Keratinocyte (primary cell): Measurements from ENCODE around the gene NMT1. TPM values are rescaled to one million over a fixed set of nuclear protein-coding genes. Genes with fewer than 3 reads are reported as not detected.
"Not testable (repeated sequence)": the region's sequence is repeated elsewhere in the genome, so short reads cannot be mapped to it uniquely, and the experiment has no call there.

ENCODE experiments used
- DNase-seq: peaks from one replicate; pipeline ENCODE4 v3.0.0-alpha.2; 2011; ENCODE audit warnings: low read depth, missing footprints, low spot score
- FAIRE-seq: peaks from 2 replicates; lab custom pipeline; 2011; peaks lifted over from hg19 to GRCh38; lab: Jason Lieb, UNC
- H2AFZ ChIP-seq: 2 replicates; pipeline ENCODE4 v1.6.0; 2012; ENCODE audit warnings: low read length, control low read depth, inconsistent platforms; ENCODE audit not compliant: control insufficient read depth
- H3K27ac ChIP-seq: 2 replicates; pipeline ENCODE4 v1.5.1; 2011; ENCODE audit warnings: low read length; ENCODE audit not compliant: control insufficient read depth, insufficient read depth
- H3K27me3 ChIP-seq: 3 replicates; pipeline ENCODE4 v1.6.0; 2011; ENCODE audit warnings: low read length; ENCODE audit not compliant: control insufficient read depth, insufficient read depth; ENCODE audit errors: extremely low read depth
- H3K36me3 ChIP-seq, 2 experiments: 2 replicates in 1 of 2; 3 replicates in 1 of 2; pipeline ENCODE4 v1.5.1; 2011; ENCODE audit warnings: low read length in 2 of 2, mild to moderate bottlenecking in 1 of 2; ENCODE audit not compliant: control insufficient read depth in 2 of 2, insufficient read depth in 2 of 2; ENCODE audit errors: extremely low read depth in 1 of 2
- H3K4me1 ChIP-seq: 3 replicates; pipeline ENCODE4 v1.5.1; 2011; ENCODE audit warnings: low read length; ENCODE audit not compliant: control insufficient read depth, insufficient read depth; ENCODE audit errors: extremely low read depth
- H3K4me2 ChIP-seq: 3 replicates; pipeline ENCODE4 v1.6.0; 2011; ENCODE audit warnings: low read depth, low read length; ENCODE audit not compliant: control insufficient read depth, insufficient read depth; ENCODE audit errors: extremely low read depth
- H3K4me3 ChIP-seq, 3 experiments: fragments of 200-600 bp in 1 of 3; sonication (generic) in 1 of 3; 2 replicates in 2 of 3; 3 replicates in 1 of 3; pipeline ENCODE4 v1.5.1; 2011 to 2016; ENCODE audit warnings: low read length in 3 of 3, mild to moderate bottlenecking in 3 of 3, control low read depth in 2 of 3, inconsistent platforms in 1 of 3, low read depth in 1 of 3, mixed read lengths in 1 of 3, mixed run types in 1 of 3, moderate library complexity in 1 of 3; ENCODE audit not compliant: control insufficient read depth in 2 of 3, insufficient read depth in 2 of 3; ENCODE audit errors: extremely low read depth in 1 of 3
- H3K79me2 ChIP-seq: 2 replicates; pipeline ENCODE4 v1.6.0; 2012; ENCODE audit warnings: low read length; ENCODE audit not compliant: control insufficient read depth, insufficient read depth
- H3K9ac ChIP-seq: 3 replicates; pipeline ENCODE4 v1.6.0; 2011; ENCODE audit warnings: low read length; ENCODE audit not compliant: control insufficient read depth, insufficient read depth; ENCODE audit errors: extremely low read depth
- H3K9me1 ChIP-seq: 3 replicates; pipeline ENCODE4 v1.6.0; 2011; ENCODE audit warnings: low read length; ENCODE audit not compliant: control insufficient read depth, insufficient read depth; ENCODE audit errors: extremely low read depth
- H3K9me3 ChIP-seq: 2 replicates; pipeline ENCODE4 v1.5.1; 2012; ENCODE audit warnings: low read depth, low read length; ENCODE audit not compliant: control insufficient read depth
- H4K20me1 ChIP-seq: 3 replicates; pipeline ENCODE4 v1.6.0; 2011; ENCODE audit warnings: low read length; ENCODE audit not compliant: control insufficient read depth, insufficient read depth; ENCODE audit errors: extremely low read depth
- EZH2 ChIP-seq: IDR thresholded peaks from one replicate; pipeline ENCODE4 v1.6.1; 2012; ENCODE audit warnings: inconsistent platforms, mild to moderate bottlenecking, low read length, moderate library complexity
- dilution Hi-C: fragments of 300-500 bp; cut with MboI; formaldehyde crosslinking; loops from one replicate; pipeline ENCODE4 v1.7.0; 2020; ENCODE audit warnings: low sequenced_read_pairs; ENCODE audit not compliant: extremely low pct_ligation_motif_present
- polyA plus RNA-seq, 5 experiments: library from polyadenylated mRNA; depleted of rRNA in 3 of 5; stranded (reverse) in 3 of 5; stranded (forward) in 1 of 5; unstranded in 1 of 5; fragments of >200 nt; gene quantifications; 1 replicate in 1 of 5; 2 replicates in 3 of 5; 3 replicates in 1 of 5; pipeline versions ENCODE4 v1.2.1 to v1.2.3, GENCODE V29; 2011 to 2012; ENCODE audit warnings: missing spikeins in 2 of 5, low read depth in 1 of 5, low replicate concordance in 1 of 5
- TF ChIP-seq, protein P1 (sequence below), 3 experiments: IDR thresholded peaks in 1 of 3; conservative IDR thresholded peaks in 1 of 3; optimal IDR thresholded peaks in 1 of 3; 2 replicates in 2 of 3; 3 replicates in 1 of 3; pipeline versions ENCODE3 to v1.5.1; 2011; ENCODE audit warnings: low read length in 3 of 3, mild to moderate bottlenecking in 3 of 3, moderate library complexity in 2 of 3, control low read depth in 1 of 3, inconsistent platforms in 1 of 3; ENCODE audit not compliant: insufficient read depth in 2 of 3; ENCODE audit errors: extremely low read depth in 1 of 3

Gene NMT1
- polyA plus RNA-seq, 1 donor (not counting 4 experiments of a cell fraction or from before 2014, with no cell fraction given): 101 TPM

DNA sequence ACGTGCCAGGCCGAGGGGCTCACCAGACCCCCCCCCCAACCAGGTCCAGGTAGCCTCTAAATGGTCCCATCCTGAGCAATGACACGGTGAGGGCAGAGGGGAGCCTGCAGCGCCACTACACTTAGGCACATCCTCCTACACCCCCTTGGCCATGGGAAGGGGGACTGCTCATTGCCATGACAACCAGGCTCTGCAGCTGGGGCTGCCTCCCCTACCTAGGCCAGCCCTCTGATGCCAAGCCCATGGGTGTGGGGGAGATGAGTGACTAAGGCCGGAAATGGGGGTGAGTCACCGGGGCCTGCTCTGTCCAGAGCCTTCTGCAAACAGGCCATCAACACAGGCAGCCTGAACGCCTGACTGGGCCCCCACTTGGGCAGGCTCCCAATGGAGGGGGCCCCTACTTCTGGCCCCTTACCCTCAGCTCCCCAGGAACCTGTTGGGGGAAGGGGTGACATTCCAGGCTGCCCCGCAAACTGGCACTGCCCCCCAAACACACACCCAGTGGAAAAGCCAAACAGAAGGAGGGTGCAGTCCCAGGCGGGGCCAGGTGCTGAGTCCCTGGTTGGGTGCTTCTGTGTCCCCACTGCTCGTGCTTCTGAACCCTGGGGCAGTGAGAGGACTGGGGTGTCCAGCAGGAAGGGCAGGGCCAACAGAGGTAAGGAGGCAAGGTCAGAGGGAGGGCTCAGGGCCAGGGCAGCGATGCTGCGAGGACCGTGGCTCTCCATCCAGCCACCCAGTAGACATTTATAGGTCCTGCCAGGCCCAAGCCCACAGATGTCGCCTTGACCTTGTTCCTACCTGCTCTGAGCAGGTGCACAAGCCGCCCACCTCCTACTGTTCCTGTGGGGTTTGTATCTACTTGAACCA, 63.0 kb downstream of the NMT1 start:
- Histone ChIP-seq H3K4me2 (peak overlapping the region; percentile 60), H3K9me3 (no peaks in the 10 kb centered on the region), H3K4me1 (peaks cover 49% of the 10 kb centered on the region), H3K4me3 (peak overlapping the region in 1 of 3 experiments; percentile 50), H3K9ac (peak overlapping the region; percentile 51), H3K36me3 (peaks cover 4 to 5% of the 10 kb centered on the region in 2 experiments), H2AFZ (no peak overlapping the region), H3K9me1 (no peaks in the 10 kb centered on the region), H3K27ac (peak overlapping the region; percentile 91), H4K20me1 (no peaks in the 10 kb centered on the region), H3K27me3 (no peaks in the 10 kb centered on the region), H3K79me2 (peaks cover 53% of the 10 kb centered on the region)
- dilution Hi-C loops: no loop called here
- DNase-seq: no peak
- FAIRE-seq: peak; percentile 89
- TF ChIP-seq, protein P1, sequence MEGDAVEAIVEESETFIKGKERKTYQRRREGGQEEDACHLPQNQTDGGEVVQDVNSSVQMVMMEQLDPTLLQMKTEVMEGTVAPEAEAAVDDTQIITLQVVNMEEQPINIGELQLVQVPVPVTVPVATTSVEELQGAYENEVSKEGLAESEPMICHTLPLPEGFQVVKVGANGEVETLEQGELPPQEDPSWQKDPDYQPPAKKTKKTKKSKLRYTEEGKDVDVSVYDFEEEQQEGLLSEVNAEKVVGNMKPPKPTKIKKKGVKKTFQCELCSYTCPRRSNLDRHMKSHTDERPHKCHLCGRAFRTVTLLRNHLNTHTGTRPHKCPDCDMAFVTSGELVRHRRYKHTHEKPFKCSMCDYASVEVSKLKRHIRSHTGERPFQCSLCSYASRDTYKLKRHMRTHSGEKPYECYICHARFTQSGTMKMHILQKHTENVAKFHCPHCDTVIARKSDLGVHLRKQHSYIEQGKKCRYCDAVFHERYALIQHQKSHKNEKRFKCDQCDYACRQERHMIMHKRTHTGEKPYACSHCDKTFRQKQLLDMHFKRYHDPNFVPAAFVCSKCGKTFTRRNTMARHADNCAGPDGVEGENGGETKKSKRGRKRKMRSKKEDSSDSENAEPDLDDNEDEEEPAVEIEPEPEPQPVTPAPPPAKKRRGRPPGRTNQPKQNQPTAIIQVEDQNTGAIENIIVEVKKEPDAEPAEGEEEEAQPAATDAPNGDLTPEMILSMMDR (optimal IDR thresholded peaks at IDR 0.05 in 1 of 3, IDR thresholded peaks at IDR 0.05 in 1 of 3, conservative IDR thresholded peaks at IDR 0.05 in 1 of 3; ENCODE audit: extremely low read depth in 1 of 3, insufficient read depth in 2 of 3, low read length in 3 of 3): no peak
- TF ChIP-seq EZH2: no peak

DNA sequence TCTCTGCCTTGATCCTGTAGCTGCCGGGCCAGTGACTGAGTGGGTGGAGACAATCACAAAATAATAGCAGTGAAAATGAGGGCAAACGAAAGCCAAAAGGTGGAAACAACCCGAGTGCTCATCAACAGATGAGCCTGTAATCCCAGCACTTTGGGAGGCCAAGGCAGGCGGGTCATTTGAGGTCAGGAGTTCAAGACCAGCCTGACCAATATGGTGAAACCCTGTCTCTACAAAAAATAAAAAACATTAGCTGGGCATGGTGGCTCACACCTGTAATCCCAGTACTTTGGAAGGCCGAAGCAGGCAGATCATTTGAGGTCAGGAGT, 63.6 kb downstream of the NMT1 start:
- H3K9me3 ChIP-seq, H2AFZ ChIP-seq, dilution Hi-C loops, DNase-seq, H3K27me3 ChIP-seq, FAIRE-seq, H3K36me3 ChIP-seq, H4K20me1 ChIP-seq, H3K9me1 ChIP-seq, H3K4me3 ChIP-seq: not testable (repeated sequence)
- H3K79me2 ChIP-seq: peaks cover 59% of the 10 kb centered on the region
- H3K9ac ChIP-seq: peak overlapping the region; percentile 51
- peak overlapping the region; percentile 60 for H3K4me2 ChIP-seq
- H3K27ac ChIP-seq: peak overlapping the region; percentile 91
- H3K4me1 ChIP-seq: peaks cover 51% of the 10 kb centered on the region
